GM23338 (cell line): Measurements from ENCODE around the gene GNG10. TPM values are rescaled to one million over a fixed set of nuclear protein-coding genes. Genes with fewer than 3 reads are reported as not detected.

Experiments used
- ATAC-seq: fragments of 200-7000 bp; cut with Tn5 transposase; 3 replicates; pipeline ENCODE4 v1.9.1; 2020
- DNase-seq: peaks from one replicate; pipeline ENCODE4 v3.0.0-alpha.2; 2015; ENCODE audit warnings: low spot score
- H2AFZ ChIP-seq: fragments of 200-600 bp; sonication (generic); 2 replicates; pipeline ENCODE4 v1.8.0; 2016; ENCODE audit warnings: antibody characterized with exemption, mild to moderate bottlenecking, moderate library complexity
- H3F3A ChIP-seq: fragments of 200-600 bp; sonication (generic); replicated peaks from 2 replicates; pipeline ENCODE4 v1.8.0; 2017; ENCODE audit warnings: antibody characterized with exemption, mixed run types, low read depth
- H3K27ac ChIP-seq: fragments of 200-600 bp; sonication (generic); 2 replicates; pipeline ENCODE4 v1.6.1; 2016; ENCODE audit warnings: low read depth
- H3K27me3 ChIP-seq: fragments of 200-600 bp; sonication (generic); 2 replicates; pipeline ENCODE4 v1.8.0; 2016; ENCODE audit warnings: mild to moderate bottlenecking, mixed run types, moderate library complexity; ENCODE audit not compliant: insufficient read depth
- H3K36me3 ChIP-seq: fragments of 200-600 bp; sonication (generic); 2 replicates; pipeline ENCODE4 v1.8.0; 2016; ENCODE audit warnings: mild to moderate bottlenecking; ENCODE audit not compliant: insufficient read depth
- H3K4me1 ChIP-seq: fragments of 200-600 bp; sonication (generic); 2 replicates; pipeline ENCODE4 v1.8.0; 2016; ENCODE audit warnings: mild to moderate bottlenecking, moderate library complexity; ENCODE audit not compliant: insufficient read depth
- H3K4me2 ChIP-seq: fragments of 200-600 bp; sonication (generic); 2 replicates; pipeline ENCODE4 v1.7.1; 2017; ENCODE audit warnings: mixed run types
- H3K4me3 ChIP-seq: fragments of 200-600 bp; sonication (generic); 2 replicates; pipeline ENCODE4 v1.6.1; 2016; ENCODE audit warnings: mixed run types
- H3K79me2 ChIP-seq: fragments of 200-600 bp; sonication (generic); replicated peaks from 2 replicates; pipeline ENCODE4 v1.8.0; 2017; ENCODE audit warnings: mild to moderate bottlenecking; ENCODE audit not compliant: insufficient read depth
- H3K9me2 ChIP-seq: fragments of 200-600 bp; sonication (generic); 2 replicates; pipeline ENCODE4 v1.8.0; 2017; ENCODE audit not compliant: insufficient read depth
- H4K20me1 ChIP-seq: fragments of 200-600 bp; sonication (generic); replicated peaks from 2 replicates; pipeline ENCODE4 v1.8.0; 2017; ENCODE audit warnings: mild to moderate bottlenecking; ENCODE audit not compliant: insufficient read depth
- H3K27ac Mint-ChIP-seq: 2 replicates; pipeline ENCODE4 v1.8.0; 2020; ENCODE audit warnings: inconsistent platforms, mild to moderate bottlenecking, moderate library complexity, mixed read lengths
- H3K27me3 Mint-ChIP-seq: 3 replicates; pipeline ENCODE4 v1.8.0; 2022; ENCODE audit warnings: low read depth, mild to moderate bottlenecking, moderate library complexity, mixed read lengths, inconsistent platforms; ENCODE audit not compliant: insufficient read depth, poor library complexity
- H3K36me3 Mint-ChIP-seq: 3 replicates; pipeline ENCODE4 v1.8.0; 2021; ENCODE audit warnings: low read depth, mild to moderate bottlenecking, inconsistent platforms, moderate library complexity, mixed read lengths
- H3K4me1 Mint-ChIP-seq: 3 replicates; pipeline ENCODE4 v1.8.0; 2020; ENCODE audit warnings: mild to moderate bottlenecking, inconsistent platforms, mixed read lengths
- H3K4me3 Mint-ChIP-seq: 3 replicates; pipeline ENCODE4 v1.8.0; 2021; ENCODE audit warnings: moderate library complexity, mild to moderate bottlenecking, inconsistent platforms, mixed read lengths
- H3K9me3 Mint-ChIP-seq: 3 replicates; pipeline ENCODE4 v1.8.0; 2020; ENCODE audit warnings: moderate library complexity, mild to moderate bottlenecking, inconsistent platforms, mixed read lengths
- CREB1 ChIP-seq: fragments of 250-450 bp; sonication (Bioruptor Pico); IDR thresholded peaks from 2 replicates; pipeline ENCODE4 v1.5.0; 2020; ENCODE audit warnings: low read depth, mild to moderate bottlenecking, moderate library complexity
- EZH2 ChIP-seq: fragments of 200-600 bp; sonication (generic); IDR thresholded peaks from one replicate; pipeline ENCODE4 v1.8.0; 2017; ENCODE audit warnings: antibody characterized with exemption, mild to moderate bottlenecking, low read depth; ENCODE audit not compliant: unreplicated experiment
- EZH2phosphoT487 ChIP-seq: fragments of 200-600 bp; sonication (generic); IDR thresholded peaks from one replicate; pipeline ENCODE4 v1.8.1; 2018; ENCODE audit warnings: antibody characterized with exemption; ENCODE audit not compliant: unreplicated experiment
- NANOG ChIP-seq: IDR thresholded peaks from 2 replicates; pipeline ENCODE4 v1.6.1; 2016; ENCODE audit warnings: antibody characterized with exemption, borderline replicate concordance
- STAT1 ChIP-seq: IDR thresholded peaks from one replicate; pipeline ENCODE4 v1.6.1; 2016; ENCODE audit warnings: antibody characterized with exemption; ENCODE audit not compliant: unreplicated experiment
- ZNF114 ChIP-seq: fragments of 250-450 bp; sonication (Bioruptor Pico); IDR thresholded peaks from 2 replicates; pipeline ENCODE4 v1.5.0; 2020; ENCODE audit warnings: mild to moderate bottlenecking, moderate library complexity
- ZNF331 ChIP-seq: fragments of 250-450 bp; sonication (Bioruptor Pico); IDR thresholded peaks from 2 replicates; pipeline ENCODE4 v1.5.0; 2020; ENCODE audit warnings: low read depth, mild to moderate bottlenecking, moderate library complexity
- polyA plus RNA-seq: library from polyadenylated mRNA; unstranded; fragments of >200 nt; fragmentation: Nextera tagmentation; extraction: Ambion mirVana; gene quantifications from 2 replicates; pipeline ENCODE4 v1.2.1, GENCODE V29; 2016
- total RNA-seq: library from RNA; depleted of rRNA; stranded (reverse); fragments of >200 nt; shearing (Covaris generic); gene quantifications from 2 replicates; pipeline ENCODE4 v1.2.3, GENCODE V29; 2014
- TF ChIP-seq, protein P1 (sequence below): fragments of 250-450 bp; sonication (Bioruptor Pico); IDR thresholded peaks from 2 replicates; pipeline ENCODE4 v1.5.0; 2020; ENCODE audit warnings: mild to moderate bottlenecking, moderate library complexity
- TF ChIP-seq, protein P2 (sequence below), 2 experiments: fragments of 200-600 bp in 1 of 2; sonication (generic) in 1 of 2; conservative IDR thresholded peaks; 2 replicates each; pipeline versions ENCODE4 v1.5.1 to v1.6.1; 2016 to 2017; ENCODE audit warnings: antibody characterized with exemption in 2 of 2, low read depth in 2 of 2, mild to moderate bottlenecking in 2 of 2, moderate library complexity in 1 of 2

Gene GNG10
- total and polyA plus RNA-seq, 2 experiments from 2014 or later, result 49.9 to 61.2 TPM

DNA sequence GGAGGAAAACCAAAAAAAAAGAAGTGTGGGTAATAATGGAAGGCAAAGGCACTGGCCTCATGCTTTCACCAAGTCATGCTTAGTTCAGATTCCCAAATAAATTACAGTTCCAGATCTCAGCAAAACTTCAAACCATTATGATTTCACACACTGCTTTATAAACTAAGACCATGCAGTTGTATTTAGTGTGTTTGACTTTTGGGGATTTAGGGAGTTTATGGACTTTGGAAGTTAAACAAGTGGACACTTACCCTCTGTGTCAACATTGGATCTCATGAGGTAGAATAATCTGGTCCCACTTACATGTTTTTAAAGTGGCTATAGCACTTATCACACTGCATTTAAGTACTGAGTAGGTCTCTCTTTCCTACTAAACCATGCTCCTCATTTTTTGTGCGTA, 26.5 kb upstream of the GNG10 start (continued):
- TF ChIP-seq, protein P1, sequence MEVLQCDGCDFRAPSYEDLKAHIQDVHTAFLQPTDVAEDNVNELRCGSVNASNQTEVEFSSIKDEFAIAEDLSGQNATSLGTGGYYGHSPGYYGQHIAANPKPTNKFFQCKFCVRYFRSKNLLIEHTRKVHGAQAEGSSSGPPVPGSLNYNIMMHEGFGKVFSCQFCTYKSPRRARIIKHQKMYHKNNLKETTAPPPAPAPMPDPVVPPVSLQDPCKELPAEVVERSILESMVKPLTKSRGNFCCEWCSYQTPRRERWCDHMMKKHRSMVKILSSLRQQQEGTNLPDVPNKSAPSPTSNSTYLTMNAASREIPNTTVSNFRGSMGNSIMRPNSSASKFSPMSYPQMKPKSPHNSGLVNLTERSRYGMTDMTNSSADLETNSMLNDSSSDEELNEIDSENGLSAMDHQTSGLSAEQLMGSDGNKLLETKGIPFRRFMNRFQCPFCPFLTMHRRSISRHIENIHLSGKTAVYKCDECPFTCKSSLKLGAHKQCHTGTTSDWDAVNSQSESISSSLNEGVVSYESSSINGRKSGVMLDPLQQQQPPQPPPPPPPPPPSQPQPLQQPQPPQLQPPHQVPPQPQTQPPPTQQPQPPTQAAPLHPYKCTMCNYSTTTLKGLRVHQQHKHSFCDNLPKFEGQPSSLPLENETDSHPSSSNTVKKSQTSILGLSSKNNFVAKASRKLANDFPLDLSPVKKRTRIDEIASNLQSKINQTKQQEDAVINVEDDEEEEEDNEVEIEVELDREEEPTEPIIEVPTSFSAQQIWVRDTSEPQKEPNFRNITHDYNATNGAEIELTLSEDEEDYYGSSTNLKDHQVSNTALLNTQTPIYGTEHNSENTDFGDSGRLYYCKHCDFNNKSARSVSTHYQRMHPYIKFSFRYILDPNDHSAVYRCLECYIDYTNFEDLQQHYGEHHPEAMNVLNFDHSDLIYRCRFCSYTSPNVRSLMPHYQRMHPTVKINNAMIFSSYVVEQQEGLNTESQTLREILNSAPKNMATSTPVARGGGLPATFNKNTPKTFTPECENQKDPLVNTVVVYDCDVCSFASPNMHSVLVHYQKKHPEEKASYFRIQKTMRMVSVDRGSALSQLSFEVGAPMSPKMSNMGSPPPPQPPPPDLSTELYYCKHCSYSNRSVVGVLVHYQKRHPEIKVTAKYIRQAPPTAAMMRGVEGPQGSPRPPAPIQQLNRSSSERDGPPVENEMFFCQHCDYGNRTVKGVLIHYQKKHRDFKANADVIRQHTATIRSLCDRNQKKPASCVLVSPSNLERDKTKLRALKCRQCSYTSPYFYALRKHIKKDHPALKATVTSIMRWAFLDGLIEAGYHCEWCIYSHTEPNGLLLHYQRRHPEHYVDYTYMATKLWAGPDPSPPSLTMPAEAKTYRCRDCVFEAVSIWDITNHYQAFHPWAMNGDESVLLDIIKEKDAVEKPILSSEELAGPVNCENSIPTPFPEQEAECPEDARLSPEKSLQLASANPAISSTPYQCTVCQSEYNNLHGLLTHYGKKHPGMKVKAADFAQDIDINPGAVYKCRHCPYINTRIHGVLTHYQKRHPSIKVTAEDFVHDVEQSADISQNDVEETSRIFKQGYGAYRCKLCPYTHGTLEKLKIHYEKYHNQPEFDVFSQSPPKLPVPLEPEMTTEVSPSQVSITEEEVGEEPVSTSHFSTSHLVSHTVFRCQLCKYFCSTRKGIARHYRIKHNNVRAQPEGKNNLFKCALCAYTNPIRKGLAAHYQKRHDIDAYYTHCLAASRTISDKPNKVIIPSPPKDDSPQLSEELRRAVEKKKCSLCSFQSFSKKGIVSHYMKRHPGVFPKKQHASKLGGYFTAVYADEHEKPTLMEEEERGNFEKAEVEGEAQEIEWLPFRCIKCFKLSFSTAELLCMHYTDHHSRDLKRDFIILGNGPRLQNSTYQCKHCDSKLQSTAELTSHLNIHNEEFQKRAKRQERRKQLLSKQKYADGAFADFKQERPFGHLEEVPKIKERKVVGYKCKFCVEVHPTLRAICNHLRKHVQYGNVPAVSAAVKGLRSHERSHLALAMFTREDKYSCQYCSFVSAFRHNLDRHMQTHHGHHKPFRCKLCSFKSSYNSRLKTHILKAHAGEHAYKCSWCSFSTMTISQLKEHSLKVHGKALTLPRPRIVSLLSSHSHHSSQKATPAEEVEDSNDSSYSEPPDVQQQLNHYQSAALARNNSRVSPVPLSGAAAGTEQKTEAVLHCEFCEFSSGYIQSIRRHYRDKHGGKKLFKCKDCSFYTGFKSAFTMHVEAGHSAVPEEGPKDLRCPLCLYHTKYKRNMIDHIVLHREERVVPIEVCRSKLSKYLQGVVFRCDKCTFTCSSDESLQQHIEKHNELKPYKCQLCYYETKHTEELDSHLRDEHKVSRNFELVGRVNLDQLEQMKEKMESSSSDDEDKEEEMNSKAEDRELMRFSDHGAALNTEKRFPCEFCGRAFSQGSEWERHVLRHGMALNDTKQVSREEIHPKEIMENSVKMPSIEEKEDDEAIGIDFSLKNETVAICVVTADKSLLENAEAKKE, result no peak
- TF ChIP-seq EZH2phosphoT487 (no peak), ZNF114 (CRISPR knock-in tag) (no peak)

DNA sequence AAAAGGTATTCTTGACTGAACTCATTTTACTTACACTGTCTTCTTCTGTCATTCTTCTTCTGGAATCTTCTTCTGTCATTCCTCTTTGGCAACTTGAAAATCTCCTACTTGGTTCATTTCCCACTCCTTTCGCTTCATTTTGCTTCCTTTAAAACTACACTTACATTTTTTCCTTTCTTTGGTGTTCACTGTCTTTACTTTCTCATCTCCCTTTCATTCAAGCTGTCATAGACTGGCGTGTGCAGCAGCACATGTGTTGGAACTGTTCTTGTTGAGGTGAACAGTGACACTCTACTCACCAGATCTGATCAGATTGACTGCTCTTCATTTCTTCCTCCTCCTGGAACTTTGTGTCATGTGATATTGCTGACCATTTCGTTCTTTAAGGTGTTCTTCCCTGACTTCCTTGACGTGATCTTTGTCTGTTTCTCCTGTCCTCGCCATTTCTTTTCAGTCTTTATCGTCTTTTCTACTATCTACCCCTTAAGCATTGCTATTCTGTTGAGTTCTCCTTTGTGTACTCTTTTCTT, 23.9 kb upstream of the GNG10 start:
- H3K36me3 Mint-ChIP-seq, result no peaks in the 10 kb centered on the region; the same call in 2 of the 3 replicates
- no peaks in the 10 kb centered on the region for H3K27me3 ChIP-seq
- H3K36me3 ChIP-seq, result 0 out of 2 replicates have a peak, but pooled peaks cover 3% of the 10 kb centered on the region
- H3K27me3 Mint-ChIP-seq, result no peaks in the 10 kb centered on the region
- peaks cover 71% of the 10 kb centered on the region for H3K79me2 ChIP-seq
- peaks cover 13% of the 10 kb centered on the region; the same call in 1 of the 2 replicates for H4K20me1 ChIP-seq
- DNase-seq, result no peak
- H3K27ac ChIP-seq, result no peak overlapping the region
- H3K9me3 Mint-ChIP-seq, result no peaks in the 10 kb centered on the region; the same call in 2 of the 3 replicates
- no peaks in the 10 kb centered on the region for H3F3A ChIP-seq
- no peak overlapping the region for H3K4me2 ChIP-seq
- TF ChIP-seq CREB1 (CRISPR knock-in tag) (no peak), ZNF114 (CRISPR knock-in tag) (no peak), EZH2 (no peak), STAT1 (no peak), EZH2phosphoT487 (no peak), ZNF331 (CRISPR knock-in tag) (no peak), NANOG (no peak)
- TF ChIP-seq, protein P2, sequence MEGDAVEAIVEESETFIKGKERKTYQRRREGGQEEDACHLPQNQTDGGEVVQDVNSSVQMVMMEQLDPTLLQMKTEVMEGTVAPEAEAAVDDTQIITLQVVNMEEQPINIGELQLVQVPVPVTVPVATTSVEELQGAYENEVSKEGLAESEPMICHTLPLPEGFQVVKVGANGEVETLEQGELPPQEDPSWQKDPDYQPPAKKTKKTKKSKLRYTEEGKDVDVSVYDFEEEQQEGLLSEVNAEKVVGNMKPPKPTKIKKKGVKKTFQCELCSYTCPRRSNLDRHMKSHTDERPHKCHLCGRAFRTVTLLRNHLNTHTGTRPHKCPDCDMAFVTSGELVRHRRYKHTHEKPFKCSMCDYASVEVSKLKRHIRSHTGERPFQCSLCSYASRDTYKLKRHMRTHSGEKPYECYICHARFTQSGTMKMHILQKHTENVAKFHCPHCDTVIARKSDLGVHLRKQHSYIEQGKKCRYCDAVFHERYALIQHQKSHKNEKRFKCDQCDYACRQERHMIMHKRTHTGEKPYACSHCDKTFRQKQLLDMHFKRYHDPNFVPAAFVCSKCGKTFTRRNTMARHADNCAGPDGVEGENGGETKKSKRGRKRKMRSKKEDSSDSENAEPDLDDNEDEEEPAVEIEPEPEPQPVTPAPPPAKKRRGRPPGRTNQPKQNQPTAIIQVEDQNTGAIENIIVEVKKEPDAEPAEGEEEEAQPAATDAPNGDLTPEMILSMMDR (conservative IDR thresholded peaks at IDR 0.05; ENCODE audit: low read depth in 2 of 2), result no peak
- ATAC-seq, result no peak
- no peak overlapping the region for H3K4me3 ChIP-seq
- no peaks in the 10 kb centered on the region for H3K9me2 ChIP-seq
- no peak overlapping the region for H2AFZ ChIP-seq
- peaks cover 3% of the 10 kb centered on the region; the same call in 1 of the 2 replicates for H3K4me1 ChIP-seq
- H3K27ac Mint-ChIP-seq, result no peak overlapping the region
- peaks cover 17% of the 10 kb centered on the region for H3K4me1 Mint-ChIP-seq
- no peak overlapping the region for H3K4me3 Mint-ChIP-seq
